Liver (tissue), 3 donors: ENCODE data around the gene SMIM28.

Source experiments
- CTCF ChIP-seq: fragments of 150-350 bp; IDR thresholded peaks from 2 replicates; pipeline ENCODE4 v1.5.1; 2017; ENCODE audit warnings: improper control_type of control experiment, low read depth, low read length; ENCODE audit not compliant: missing input control
- JUND ChIP-seq, 2 donors: IDR thresholded peaks; 2 replicates each; pipeline ENCODE4 v1.6.1; 2016; ENCODE audit warnings: antibody characterized with exemption in 2 of 2
- donor health status: healthy.
- donor health status: healthy.

GRCh38 chr6:138397128-138398122 lies 19.7 kb downstream of the SMIM28 start:
- no peak for TF ChIP-seq CTCF
- no peak for TF ChIP-seq JUND (IDR thresholded peaks at IDR 0.05)
